Hematopoietic multipotent progenitor cell (in vitro differentiated cells): ENCODE results near the gene AGPAT1. TPM values are rescaled to one million over a fixed set of nuclear protein-coding genes. Genes with fewer than 3 reads are reported as not detected.
"Not testable (repeated sequence)": the region's sequence is repeated elsewhere in the genome, so short reads cannot be mapped to it uniquely, and the experiment has no call there.

Experiments
- DNase-seq, 3 donors: peaks; one replicate each; pipeline ENCODE4 v3.0.0-alpha.2; 2011 to 2015; ENCODE audit warnings: low read depth in 2 of 3, low spot score in 2 of 3
- total RNA-seq: library from RNA; depleted of rRNA; stranded (reverse); fragments of >200 nt; gene quantifications from one replicate; pipeline ENCODE4 v1.2.3, GENCODE V29; 2012

AGPAT1 gene
- total RNA-seq, 1 donor, result 41.7 TPM

DNA sequence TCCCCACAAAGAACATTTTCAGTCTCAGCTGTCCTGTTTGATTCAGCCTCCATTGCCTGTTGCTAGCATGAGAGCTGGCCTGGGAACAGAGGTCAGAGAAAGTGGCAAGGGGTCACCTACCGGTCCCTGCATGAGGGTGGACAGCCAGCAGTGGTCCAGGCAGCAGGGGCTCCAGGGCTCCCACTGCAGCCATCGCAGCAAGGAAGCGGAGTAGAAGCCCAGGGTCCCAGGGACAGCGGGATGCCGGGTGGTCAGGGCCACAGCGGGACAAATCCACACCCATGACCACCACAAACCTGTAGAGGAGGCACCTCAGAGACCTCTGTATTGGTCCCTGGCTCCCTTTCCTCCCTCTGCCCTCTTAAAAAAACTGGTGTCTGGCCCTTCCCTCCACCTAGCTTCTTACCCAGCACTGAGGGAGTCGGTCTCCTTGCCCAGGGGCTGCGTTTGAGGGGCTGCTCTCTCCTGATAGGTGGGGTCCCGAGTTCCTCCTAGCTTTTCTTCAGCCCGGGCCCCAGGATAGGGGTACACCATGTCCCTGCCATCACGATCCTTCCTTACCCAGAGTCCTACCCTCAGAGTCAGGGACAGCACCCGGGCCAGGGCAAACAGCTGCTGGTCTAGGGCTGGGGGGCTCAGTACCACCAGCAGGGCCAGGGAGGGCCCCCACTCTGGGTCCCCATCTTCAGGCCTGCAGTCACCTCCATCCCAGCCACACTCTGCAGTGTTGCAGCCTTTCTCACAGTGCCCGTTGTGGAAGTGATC is 25.0 kb upstream of the AGPAT1 start:
- DNase-seq, result no peak

DNA sequence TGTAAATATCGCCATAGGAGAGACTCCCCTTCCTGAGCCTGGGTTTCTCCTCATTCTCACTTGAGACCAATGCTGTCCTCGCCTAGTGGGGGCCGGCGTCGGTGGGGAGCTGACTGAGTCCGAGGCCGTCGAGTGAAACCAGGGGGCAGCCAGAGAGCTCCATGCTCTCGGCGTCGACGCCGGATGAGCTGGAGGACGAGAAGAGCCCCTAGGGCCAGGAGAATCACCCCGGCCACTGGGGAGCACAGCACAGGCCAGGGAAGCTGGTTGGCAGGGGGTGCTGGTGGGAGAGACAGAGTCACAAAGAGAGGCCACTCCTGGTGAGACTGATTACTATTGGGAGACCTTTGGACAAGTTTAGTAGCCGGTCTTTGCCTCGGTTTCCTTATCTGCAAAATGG is 23.0 kb upstream of the AGPAT1 start:
- DNase-seq, result no peak

DNA sequence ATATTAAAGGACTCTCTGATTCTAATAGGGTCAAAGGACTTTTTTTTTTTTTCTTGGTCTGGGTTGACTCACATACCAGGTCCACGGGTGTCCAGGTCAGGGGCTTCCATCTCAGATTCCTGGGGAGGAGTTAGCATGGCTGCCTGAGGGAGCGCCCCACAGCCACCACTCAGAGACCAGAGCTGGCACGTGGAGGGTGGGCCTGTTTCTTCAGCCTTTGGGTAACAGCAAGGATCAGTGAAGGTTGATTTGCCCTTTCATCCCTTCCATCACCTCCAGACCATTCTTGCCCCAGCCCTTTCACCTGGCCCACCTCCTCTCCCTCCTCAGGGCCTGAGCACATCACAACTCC is 22.4 kb upstream of the AGPAT1 start:
- no peak for DNase-seq

DNA sequence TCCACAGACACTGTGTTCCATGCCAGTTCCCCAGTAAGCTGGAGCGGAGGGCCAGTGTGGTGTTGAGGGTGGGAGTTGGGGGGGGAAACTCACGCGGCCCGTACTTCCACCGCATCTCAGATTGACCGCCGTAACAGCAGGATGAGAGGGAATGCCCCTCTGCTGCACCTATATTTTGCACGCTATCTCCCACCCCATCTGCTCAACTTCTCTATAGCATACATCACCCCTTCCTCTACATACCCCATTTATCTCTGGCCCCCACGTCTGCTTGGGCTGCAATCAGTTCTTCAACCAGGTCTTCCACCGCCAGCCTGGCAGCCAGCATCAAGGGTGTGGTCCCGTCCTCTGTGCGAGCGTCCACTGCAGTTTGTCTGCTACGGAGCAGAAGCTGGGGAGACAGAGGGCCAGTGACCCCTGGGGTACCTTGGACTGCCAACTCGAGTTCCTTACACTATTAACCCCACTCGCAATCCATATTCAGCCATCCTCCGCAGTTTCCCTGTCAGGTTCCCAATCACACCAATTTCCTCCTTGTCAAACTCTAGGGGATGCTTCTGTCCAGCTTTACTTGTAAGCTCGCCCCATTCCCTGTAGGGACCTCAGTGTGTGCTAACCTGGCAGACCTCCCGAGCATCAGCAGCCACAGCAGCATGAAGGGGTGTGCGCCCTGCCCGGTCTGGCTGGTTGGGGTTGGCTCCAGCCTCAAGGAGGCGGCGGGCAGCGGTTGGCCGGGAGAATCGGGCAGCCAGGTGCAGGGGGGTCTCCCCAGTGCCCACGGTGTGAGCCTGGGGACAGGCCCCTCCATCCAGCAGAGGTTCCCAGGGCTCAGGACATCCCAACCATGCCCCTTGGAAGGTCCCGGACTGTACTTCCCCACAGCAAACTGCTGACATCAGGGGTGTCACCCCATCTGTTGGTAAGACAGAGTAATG is 21.1 kb upstream of the AGPAT1 start:
- peak in 2 of 3 donors; percentile 61 to 74 for DNase-seq

DNA sequence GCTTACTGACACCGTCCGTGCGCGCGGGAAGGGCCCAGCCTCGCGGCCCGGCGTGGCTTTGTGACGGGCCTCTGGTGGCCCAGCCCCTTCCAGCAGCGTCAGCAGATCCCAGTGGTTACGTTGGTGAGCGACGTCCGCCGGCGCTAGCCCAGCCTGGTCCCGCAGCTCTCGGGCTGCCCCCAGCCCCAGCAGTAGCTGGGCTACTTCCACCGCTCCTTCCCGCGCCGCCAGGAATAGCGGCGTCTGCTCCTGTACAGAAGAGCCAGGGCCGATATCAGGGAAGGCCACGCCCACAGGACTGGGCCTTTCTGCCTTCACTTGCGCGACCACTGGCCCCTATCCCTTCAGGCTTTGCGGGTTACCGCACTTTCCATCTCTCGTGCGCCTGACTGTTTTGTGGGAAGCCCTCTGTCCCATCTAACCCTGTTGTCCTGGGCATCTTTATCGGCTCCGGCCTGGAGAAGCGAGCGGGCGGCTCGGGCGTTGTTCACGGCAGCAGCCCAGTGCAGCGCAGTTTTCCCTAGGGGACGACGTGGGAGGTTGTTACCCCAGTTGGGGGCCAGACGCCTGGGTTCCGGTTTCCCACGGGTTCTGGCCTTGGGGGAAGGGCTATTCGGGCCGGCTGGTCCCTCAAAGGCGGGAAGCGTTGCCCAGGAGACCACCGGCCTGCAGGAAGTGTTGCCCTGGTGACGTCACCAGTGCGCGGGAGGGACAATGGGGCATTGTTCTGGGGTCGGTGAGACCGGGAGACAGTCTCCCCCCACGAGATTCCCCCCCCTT is 20.2 kb upstream of the AGPAT1 start:
- peak in 2 of 3 donors; percentile 68 to 83 for DNase-seq

DNA sequence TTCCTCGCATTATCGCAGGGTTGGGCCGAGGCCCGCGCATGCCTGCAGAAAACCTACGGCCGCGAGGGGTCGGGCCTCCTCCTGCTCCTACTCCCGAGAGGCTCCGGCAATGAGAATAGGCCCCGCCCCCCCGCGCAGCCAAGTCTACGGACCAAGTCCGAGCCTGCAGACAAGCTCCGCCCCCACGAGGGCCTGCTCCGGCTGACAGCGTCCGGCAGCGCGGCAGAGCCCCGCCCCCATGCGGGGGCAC is 19.7 kb upstream of the AGPAT1 start:
- peak; percentile 97 to 100 (median 100) for DNase-seq

DNA sequence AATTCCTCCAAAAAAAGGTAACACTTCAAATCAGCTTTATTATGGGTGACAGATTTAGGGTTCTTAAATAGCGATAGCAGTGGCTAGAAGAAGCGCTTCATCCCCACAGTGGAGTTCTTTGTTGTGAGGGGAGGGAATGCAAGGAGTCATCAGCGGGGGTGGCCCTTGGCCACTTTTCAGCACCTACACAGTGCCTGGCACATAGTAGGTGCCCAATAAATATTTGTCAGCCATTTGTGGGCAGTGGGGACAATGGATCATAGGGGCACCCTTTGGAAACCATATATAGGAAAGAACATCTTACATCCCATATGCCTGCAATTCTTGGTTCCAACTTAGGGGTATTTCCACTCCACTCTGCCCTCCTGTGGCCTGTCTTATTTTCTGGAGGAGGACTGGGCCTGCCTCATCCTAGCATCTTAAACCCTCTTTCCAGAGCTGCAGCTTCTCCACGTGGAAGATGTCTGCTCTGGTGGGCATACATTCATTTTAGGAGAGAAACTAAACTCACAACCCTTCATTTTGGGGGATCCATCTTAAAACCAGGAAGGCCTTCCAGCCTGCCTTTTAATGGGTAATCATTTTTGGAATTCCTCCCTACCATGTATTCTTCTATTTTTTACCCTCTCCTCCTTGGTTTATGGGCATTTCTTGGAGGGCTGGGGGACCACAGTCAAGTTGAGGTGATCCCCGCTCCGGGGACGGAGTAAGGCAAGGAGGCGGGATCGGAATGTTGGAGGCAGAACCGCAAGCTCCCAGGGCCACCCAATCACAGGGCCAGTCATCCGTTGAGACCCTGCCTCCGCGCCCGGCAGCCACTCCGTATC is 19.2 kb upstream of the AGPAT1 start:
- peak in 2 of 3 donors; percentile 55 to 73 for DNase-seq

DNA sequence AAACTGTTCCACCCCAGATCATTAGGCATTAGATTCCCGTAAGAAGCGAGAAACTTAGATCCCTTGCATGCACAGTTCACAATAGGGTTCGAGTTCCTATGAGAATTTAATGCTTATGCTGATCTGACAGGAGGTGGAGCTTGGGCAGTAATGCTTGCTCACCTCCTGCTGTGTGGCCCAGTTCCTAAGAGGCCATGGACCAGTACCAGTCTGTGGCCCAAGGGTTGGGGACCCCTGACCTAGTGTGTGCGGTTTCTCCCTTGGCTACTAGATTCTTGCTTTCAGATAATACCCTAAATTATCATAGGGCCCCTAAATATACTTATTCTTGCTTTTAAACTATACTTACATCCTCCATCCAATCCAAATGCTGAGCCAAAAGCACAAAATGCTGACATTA is 18.5 kb upstream of the AGPAT1 start:
- no peak for DNase-seq

DNA sequence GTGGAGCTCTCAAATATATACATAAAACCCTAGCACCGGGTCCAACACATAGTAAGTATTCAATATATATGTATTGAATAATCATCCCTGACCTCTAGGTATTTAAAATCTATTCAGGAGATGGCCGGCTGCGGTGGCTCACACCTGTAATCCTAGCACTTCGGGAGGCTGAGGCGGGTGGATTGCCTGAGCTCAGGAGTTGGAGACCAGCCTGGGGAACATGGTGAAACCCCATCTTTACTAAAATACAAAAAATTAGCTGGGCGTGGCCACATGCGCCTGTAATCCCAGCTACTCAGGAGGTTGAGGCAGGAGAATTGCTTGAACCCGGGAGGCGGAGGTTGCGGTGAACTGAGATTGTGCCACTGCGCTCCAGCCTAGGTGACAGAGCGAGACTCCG is 17.2 kb upstream of the AGPAT1 start:
- DNase-seq, result not testable (repeated sequence)

DNA sequence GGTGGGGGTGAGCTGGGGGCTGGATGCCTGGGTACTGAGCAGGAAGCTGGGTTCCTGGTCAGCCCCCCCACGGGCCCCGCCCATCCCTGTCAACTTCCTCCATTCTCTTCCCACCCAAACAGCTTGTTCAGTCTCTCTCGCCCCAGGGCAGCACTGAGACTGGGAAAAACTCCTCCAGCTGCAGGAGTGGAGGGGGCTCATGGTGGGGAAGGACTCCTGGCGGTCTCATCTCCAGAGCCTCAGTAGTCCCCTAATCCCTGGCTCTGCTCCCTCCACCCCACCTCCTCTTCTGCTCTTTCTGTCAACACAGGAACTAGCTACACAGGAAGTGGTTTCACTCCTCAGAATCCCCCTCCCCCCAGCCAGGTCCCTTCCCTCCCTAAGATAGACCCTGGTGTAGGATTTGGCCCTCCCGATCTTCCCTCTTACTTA is 16.7 kb upstream of the AGPAT1 start, which contains the start of gene GPSM3:
GPSM3 (minus strand) TSS at position 36 of the 432 bp plus-strand sequence. CDS start 130 bp downstream, outside the sequence.
- DNase-seq, result peak in 2 of 3 donors; percentile 64 to 71

DNA sequence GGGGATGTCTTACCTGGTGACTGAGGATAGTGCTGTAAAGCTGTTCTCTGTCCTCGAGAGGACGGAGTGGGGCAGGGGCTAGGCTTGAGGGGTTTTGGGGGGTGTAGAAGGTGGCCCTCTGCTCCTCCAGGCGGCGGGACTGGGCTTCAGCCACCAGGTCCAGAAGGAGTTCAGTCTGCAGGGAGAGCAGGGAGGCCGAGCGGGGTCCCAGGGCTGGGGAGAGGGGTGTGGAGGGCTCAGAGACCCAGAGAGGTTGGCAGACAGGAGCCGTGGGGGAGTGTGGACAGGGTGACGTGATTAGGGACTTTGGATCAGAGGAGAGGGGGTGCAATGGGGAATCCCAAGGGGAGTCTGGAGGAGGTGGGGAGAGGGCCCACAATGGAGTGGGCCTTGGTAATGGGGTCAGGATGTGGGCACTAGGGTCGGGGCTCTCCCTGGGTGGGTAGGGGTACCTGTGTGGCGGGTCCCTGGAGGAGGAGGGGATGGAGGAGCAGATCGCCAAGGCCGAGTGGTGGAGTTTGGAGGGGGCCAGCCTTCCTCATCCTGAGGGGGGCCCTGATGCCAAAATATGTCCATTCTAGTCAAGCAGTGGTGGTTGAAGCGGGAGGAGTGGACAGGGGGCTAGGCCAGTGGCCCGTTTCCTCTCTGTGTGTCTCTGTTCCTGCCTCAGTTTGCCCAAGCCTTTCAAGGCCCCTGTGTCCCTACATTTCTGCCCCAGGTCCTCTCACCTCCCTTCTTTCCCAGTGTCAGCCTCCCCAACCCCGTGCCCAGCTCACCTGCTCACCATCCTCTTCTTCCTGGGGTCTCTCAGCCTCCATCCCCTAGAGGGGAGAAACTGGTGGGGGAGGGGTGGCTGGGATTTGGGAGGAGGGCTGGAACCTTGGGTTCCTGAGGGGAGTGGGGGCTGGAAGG is 16.1 kb upstream of the AGPAT1 start:
- no peak for DNase-seq

DNA sequence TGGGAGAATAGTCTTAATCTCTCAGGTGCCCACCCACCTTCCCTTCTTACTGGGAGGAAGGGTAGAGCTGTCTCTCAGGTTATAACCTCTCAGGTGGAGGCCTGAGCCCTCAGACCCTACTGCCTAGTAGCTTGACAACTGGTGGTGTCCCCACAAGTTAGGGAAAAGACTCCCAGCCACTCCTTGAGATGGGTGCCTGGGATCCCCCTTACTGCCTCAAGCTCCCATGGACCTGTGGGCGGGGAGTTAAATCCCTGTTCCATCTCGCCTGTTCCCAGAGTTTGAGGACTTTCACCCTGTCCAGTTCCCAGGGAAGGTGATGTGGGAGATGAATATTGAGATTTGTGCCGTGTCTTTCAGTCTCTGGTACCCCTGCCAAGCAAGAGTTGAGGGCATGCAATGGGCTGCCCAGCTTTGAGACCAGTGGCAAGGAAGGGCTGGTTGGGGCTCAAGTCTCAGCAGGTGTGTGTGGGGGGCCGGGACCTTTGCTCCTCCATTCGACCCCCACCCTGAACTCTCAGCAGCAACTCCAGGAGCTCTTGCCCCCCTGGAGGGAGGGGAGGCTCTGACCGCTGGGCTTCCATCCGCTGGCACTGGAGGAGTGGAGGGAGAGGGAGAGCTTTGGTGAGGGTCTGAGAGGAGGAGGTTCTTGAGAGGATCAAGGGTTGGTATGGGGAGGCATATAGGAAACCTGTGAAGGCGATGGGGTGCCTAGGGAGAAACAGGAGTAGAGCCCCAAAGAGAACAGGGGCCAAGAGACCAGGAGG is 15.2 kb upstream of the AGPAT1 start:
- DNase-seq, result no peak

DNA sequence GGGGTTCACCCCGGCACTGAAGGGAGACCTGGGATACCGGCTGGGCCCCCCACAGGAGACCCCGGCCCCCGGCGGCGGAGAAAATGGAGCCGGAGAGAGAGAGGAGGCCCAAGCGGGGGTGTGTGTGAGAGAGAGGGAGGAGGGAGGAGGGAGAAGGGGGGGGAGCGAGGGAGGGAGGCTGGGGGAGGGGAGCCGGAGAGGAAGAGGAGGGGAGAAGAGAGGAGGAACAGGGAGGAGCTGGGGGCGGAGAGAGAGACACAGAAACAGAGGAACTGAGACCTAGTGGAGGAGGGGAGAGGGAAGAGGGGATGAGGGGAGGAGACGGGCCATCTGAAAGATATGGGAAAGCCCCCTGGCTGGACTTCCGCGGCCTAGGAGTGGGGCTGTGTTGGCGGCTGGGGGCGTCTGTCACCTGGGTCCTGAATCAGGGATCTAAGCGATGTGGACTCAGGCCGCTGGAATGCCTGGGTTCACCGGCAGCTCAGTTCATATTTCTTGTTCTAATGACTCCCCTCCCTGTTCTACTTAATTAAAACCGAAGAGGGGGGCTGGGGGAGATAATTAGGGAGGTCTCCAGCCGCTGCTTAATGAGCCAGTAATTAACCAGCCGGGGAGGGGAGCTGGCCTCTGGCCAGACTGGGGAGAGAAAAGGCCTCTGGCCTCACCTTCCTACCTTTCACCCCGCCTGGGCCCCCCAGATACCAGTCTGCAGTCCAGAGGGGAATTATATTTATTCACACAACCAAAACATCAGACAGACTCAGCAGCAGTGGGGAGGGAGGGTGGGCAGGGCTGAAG is 14.4 kb upstream of the AGPAT1 start, which contains the start of gene PBX2:
PBX2 (minus strand) TSS at position 149 of the 798 bp plus-strand sequence. CDS start 287 bp downstream, outside the sequence.
- DNase-seq, result peak in 2 of 3 donors; percentile 91 to 93

DNA sequence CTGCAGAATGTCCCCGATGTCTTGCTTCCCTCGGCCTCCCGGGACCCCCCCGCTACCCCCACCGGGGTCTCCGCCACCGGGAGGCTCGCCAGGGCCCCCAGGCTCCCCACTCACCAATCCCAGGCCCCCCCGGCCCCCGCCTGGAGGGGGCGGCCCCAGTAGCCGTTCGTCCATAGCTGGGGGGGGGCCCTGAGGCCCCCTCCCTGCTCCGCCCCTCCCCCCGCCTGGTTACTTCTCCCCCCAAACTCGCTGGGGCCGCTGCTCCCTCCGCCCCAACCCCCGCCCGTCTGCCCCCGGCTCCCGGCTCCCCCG is 13.8 kb upstream of the AGPAT1 start:
- DNase-seq, result no peak

DNA sequence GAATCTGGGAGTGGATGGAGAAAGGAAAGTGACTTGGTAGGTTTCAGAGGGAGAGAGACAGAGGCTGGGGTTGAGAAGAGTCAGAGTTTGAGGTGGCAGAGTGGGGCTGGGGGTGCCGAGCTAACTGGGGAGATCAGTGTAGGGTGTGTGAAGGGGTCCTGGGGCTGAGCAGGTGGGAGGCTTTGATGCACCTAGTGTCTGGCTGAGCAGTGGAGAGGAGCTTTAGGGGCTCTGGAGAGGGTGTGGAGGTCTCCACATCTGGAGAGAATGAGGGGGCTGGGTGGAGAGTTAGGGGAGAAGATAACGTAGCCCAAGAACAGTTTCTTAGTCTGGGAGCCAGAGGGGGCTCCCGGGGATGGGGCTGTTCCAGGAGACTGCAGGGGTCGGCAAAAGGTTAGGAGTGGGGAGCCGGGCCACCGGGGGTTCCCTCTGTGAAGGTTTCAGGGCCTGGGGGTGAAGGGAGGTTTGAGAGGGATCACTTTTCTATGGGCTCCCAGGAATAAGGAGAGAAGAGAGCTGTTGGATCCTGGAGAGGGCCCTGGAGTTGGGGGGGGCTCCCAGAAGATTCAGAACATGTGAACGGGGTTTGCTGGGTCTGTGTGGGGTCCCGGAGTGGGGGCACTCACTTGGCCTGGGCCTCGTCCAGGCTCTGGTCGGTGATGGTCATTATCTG is 13.3 kb upstream of the AGPAT1 start:
- DNase-seq, result no peak

DNA sequence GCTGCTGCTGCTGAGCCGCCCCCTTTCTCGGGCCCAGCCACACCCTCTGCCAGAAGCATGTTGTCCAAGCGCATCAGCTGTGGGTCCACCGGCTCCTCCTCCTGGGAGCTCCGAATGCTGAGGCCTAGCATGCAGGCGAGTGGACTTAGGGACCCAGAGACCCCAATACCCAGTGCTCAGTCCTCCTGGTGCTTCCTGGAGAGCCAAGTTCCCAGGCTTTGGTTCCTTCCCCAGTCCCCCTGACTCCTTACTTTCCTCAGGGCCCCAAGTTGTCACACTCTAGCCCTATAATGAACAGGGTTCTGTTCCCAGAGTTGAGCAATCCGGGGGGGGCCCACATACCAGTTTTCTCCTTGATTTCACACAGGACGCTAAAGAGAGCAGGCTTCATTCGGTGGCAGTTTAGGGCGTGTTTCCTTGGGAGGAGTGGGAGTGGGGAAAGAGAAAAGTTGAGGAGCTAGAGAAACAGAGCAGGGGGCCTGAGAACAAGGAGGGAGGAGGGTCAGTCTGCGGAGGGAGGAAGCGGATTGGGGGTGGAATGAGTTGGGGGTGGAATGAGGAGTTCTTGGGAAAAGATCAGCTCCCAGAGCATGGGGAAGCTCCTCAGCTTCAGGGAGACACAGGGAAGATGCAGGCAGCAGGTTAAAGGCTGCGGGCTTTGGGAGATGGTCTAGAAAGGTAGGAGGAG is 12.6 kb upstream of the AGPAT1 start:
- no peak for DNase-seq
